22Rv1 (cell line): ENCODE results near the gene PDE8A.

Experiments
- CTCF ChIP-seq: fragments of 450-650 bp; IDR thresholded peaks from 2 replicates; pipeline ENCODE4 v1.5.1; 2017; ENCODE audit warnings: mild to moderate bottlenecking
- ZFX ChIP-seq: fragments of 450-650 bp; IDR thresholded peaks from 2 replicates; pipeline ENCODE4 v1.6.1; 2017; ENCODE audit warnings: antibody characterized with exemption, borderline replicate concordance

- no peak for TF ChIP-seq ZFX
- no peak for TF ChIP-seq CTCF
Observed at GRCh38 chr15:85104584-85104983, 122.9 kb downstream of the PDE8A start.
